Measurements from ENCODE around the gene SLC12A2.

GRCh38 chr5:128193665-128194390, 110.3 kb downstream of the SLC12A2 start:
- TF ChIP-seq POLR2A (IDR thresholded peaks at IDR 0.05) (no peak), CTCF (IDR thresholded peaks at IDR 0.05) (no peak)
